K562 (cell line): Measurements from ENCODE around the gene CST6.

Source experiments
- EZH2 ChIP-seq: IDR thresholded peaks from 2 replicates; pipeline ENCODE4 v1.6.1; 2012; ENCODE audit warnings: low read depth, mild to moderate bottlenecking, inconsistent platforms, low read length, borderline replicate concordance
- MTA2 ChIP-seq: fragments of 450-650 bp; IDR thresholded peaks from 2 replicates; pipeline ENCODE4 v1.6.1; 2016; ENCODE audit warnings: low read depth
- PHF20 ChIP-seq: fragments of 450-650 bp; IDR thresholded peaks from 2 replicates; pipeline ENCODE4 v1.6.1; 2018; ENCODE audit not compliant: partially characterized antibody
- PHF21A ChIP-seq: fragments of 450-650 bp; IDR thresholded peaks from 2 replicates; pipeline ENCODE4 v1.6.1; 2017; ENCODE audit warnings: low read depth, borderline replicate concordance
- POLR2AphosphoS5 ChIP-seq: IDR thresholded peaks from 2 replicates; pipeline ENCODE4 v1.6.1; 2011; ENCODE audit warnings: mild to moderate bottlenecking, low read depth, low read length, moderate library complexity; ENCODE audit not compliant: control insufficient read depth, insufficient read depth
- TF ChIP-seq, protein P1 (sequence below): sonication (generic); formaldehyde crosslinking; IDR thresholded peaks from 2 replicates; pipeline ENCODE4 v1.8.1; 2023; ENCODE audit warnings: mild to moderate bottlenecking, missing genetic modification reagents
- TF ChIP-seq, protein P2 (sequence below): fragments of 250-450 bp; sonication (Bioruptor Pico); IDR thresholded peaks from 2 replicates; pipeline ENCODE4 v1.5.0; 2020; ENCODE audit warnings: mild to moderate bottlenecking, borderline replicate concordance
- TF ChIP-seq, protein P3 (sequence below): sonication (generic); formaldehyde crosslinking; IDR thresholded peaks from 2 replicates; pipeline ENCODE4 v1.9.0; 2022; ENCODE audit warnings: mild to moderate bottlenecking, missing genetic modification reagents

DNA sequence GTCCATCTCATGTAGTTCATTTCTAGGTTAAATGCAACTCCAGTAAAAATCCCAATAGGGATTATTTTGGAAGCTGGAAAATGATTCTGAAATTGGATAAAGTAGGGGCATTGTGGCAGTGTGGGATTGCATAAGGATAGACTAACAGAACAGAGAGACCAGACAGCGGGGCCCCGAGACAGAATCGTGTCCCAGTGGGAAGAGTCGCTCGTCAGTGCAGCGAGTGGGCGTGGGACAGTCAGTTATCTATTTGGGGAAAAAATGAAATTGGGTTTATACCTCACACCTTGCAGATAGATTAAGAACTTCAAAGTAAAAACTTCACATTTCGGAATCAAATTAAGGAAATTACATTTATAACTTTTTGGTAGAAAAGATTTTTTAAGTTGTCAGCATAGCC lies 39.7 kb upstream of the CST6 start:
- TF ChIP-seq PHF21A (no peak), POLR2AphosphoS5 (no peak), EZH2 (no peak), MTA2 (no peak), PHF20 (no peak)
- TF ChIP-seq, protein P1, sequence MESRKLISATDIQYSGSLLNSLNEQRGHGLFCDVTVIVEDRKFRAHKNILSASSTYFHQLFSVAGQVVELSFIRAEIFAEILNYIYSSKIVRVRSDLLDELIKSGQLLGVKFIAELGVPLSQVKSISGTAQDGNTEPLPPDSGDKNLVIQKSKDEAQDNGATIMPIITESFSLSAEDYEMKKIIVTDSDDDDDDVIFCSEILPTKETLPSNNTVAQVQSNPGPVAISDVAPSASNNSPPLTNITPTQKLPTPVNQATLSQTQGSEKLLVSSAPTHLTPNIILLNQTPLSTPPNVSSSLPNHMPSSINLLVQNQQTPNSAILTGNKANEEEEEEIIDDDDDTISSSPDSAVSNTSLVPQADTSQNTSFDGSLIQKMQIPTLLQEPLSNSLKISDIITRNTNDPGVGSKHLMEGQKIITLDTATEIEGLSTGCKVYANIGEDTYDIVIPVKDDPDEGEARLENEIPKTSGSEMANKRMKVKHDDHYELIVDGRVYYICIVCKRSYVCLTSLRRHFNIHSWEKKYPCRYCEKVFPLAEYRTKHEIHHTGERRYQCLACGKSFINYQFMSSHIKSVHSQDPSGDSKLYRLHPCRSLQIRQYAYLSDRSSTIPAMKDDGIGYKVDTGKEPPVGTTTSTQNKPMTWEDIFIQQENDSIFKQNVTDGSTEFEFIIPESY (CRISPR knock-in tag): no peak
- TF ChIP-seq, protein P2, sequence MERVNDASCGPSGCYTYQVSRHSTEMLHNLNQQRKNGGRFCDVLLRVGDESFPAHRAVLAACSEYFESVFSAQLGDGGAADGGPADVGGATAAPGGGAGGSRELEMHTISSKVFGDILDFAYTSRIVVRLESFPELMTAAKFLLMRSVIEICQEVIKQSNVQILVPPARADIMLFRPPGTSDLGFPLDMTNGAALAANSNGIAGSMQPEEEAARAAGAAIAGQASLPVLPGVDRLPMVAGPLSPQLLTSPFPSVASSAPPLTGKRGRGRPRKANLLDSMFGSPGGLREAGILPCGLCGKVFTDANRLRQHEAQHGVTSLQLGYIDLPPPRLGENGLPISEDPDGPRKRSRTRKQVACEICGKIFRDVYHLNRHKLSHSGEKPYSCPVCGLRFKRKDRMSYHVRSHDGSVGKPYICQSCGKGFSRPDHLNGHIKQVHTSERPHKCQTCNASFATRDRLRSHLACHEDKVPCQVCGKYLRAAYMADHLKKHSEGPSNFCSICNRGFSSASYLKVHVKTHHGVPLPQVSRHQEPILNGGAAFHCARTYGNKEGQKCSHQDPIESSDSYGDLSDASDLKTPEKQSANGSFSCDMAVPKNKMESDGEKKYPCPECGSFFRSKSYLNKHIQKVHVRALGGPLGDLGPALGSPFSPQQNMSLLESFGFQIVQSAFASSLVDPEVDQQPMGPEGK (CRISPR knock-in tag): no peak
- TF ChIP-seq, protein P3, sequence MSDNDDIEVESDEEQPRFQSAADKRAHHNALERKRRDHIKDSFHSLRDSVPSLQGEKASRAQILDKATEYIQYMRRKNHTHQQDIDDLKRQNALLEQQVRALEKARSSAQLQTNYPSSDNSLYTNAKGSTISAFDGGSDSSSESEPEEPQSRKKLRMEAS (CRISPR knock-in tag): no peak
